ENCODE measurements around the gene DROSHA. TPM values are rescaled to one million over a fixed set of nuclear protein-coding genes. Genes with fewer than 3 reads are reported as not detected.

Gene DROSHA
- total RNA-seq, 1 experiment from 2014 or later, result 59.5 TPM

GRCh38 chr5:31469466-31469865 lies 62.4 kb downstream of the DROSHA start:
- no peak for DNase-seq (ENCODE audit: low read depth)

GRCh38 chr5:31465291-31465690 lies 66.6 kb downstream of the DROSHA start:
- no peak for DNase-seq (ENCODE audit: low read depth)

GRCh38 chr5:31464081-31464480 lies 67.8 kb downstream of the DROSHA start:
- DNase-seq (ENCODE audit: low read depth), result no peak

- DNase-seq (ENCODE audit: low read depth), result no peak
Observed at GRCh38 chr5:31463351-31463750, 68.5 kb downstream of the DROSHA start.

DNA sequence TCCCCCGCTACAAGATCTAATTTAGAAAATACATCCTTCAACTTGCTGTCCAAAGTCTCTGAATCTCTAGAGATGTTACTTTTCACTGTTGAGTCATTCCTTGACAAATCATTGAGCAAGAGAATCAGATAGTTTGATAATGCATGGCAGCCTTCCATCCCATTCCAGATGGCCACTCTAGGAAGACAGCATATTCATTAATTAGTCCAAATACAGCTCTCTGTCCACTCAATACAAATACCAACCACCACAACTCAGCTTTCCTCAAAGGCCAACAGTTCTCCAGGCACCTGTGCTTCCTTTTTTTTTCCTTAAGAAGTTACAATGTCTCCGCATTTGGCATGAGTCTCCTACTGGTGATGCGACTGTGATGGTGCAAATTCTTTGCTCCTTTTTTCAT lies 72.3 kb downstream of the DROSHA start:
- no peak for DNase-seq (ENCODE audit: low read depth)

DNA sequence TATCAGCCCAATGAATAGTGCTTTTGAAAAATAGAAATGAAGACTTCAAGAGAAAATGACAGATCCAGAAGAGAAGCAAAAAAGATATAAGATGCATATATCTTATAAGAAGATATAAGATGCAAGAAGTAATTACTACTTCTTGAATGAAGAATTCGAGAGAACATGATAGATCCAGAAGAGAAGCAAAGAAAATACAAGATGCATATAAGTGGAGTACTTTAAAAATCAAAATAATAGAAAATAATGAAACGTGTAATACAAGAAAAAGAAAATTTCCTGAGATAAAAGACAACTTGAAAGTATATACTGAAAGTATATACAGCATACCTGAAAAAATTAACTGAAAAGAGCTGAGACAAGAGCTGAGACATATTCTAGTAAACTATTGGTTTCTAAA lies 76.7 kb downstream of the DROSHA start:
- no peak for DNase-seq (ENCODE audit: low read depth)

GRCh38 chr5:31453522-31453921 lies 78.4 kb downstream of the DROSHA start:
- no peak for DNase-seq (ENCODE audit: low read depth)

GRCh38 chr5:31452314-31452713 lies 79.6 kb downstream of the DROSHA start:
- no peak for DNase-seq (ENCODE audit: low read depth)

- DNase-seq (ENCODE audit: low read depth), result no peak
Observed at GRCh38 chr5:31449962-31450361, 81.9 kb downstream of the DROSHA start.

- no peak for DNase-seq (ENCODE audit: low read depth)
Observed at GRCh38 chr5:31449174-31449573, 82.7 kb downstream of the DROSHA start.

DNA sequence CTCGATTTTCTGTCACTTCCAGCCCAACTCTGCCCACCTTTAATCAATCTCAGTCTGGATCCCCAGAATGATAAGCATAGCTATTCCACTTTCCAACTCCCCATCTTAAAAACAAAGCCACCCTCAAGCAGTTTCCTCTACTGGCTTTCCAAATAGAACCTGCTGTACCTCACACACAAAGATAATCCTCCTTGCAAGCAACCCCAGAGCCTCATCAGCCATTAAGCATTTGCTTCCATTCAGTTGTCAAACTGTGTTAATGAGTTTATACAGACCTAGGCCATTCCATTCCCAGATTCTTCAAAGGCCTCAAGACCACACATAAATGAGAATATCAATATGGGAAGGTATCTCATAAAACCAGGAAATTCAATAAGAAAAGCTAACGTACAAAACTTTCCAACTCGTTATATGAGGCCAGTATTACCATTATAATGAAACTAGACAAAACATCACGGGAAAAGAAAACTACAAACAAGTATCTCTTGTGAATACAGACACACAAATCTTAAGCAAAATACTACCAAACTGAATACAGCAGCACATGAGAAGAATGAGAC lies 86.8 kb downstream of the DROSHA start:
- DNase-seq (ENCODE audit: low read depth), result no peak

- DNase-seq (ENCODE audit: low read depth), result no peak
Observed at GRCh38 chr5:31443572-31443971, 88.3 kb downstream of the DROSHA start.

GRCh38 chr5:31442058-31442745 lies 89.7 kb downstream of the DROSHA start:
- no peak for DNase-seq (ENCODE audit: low read depth)

DNA sequence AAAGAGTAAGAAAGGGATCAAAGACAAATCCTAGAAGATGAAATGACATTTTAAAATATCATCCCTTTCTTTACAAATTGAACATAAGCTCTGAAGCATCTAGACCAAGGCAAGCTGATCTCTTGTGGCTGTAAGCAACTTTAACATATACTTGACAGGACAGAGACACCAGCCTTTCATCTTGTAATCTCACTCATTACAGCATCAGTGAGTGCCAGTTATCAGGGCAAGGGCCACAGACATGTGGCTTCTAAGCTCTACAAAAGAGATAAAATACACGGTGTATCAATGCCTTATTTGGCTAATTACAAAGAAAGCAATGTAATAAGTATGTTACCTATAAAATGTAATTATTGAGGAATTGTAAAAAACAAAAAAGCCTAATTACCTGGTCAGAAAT lies 95.0 kb downstream of the DROSHA start:
- DNase-seq (ENCODE audit: low read depth), result no peak

- no peak for DNase-seq (ENCODE audit: low read depth)
Observed at GRCh38 chr5:31435730-31436129, 96.2 kb downstream of the DROSHA start.

- DNase-seq (ENCODE audit: low read depth), result no peak
Observed at GRCh38 chr5:31434898-31435297, 97.0 kb downstream of the DROSHA start.

GRCh38 chr5:31433229-31433628 lies 98.7 kb downstream of the DROSHA start:
- no peak for DNase-seq (ENCODE audit: low read depth)

GRCh38 chr5:31427724-31428309 lies 104.1 kb downstream of the DROSHA start:
- no peak for DNase-seq (ENCODE audit: low read depth)

DNA sequence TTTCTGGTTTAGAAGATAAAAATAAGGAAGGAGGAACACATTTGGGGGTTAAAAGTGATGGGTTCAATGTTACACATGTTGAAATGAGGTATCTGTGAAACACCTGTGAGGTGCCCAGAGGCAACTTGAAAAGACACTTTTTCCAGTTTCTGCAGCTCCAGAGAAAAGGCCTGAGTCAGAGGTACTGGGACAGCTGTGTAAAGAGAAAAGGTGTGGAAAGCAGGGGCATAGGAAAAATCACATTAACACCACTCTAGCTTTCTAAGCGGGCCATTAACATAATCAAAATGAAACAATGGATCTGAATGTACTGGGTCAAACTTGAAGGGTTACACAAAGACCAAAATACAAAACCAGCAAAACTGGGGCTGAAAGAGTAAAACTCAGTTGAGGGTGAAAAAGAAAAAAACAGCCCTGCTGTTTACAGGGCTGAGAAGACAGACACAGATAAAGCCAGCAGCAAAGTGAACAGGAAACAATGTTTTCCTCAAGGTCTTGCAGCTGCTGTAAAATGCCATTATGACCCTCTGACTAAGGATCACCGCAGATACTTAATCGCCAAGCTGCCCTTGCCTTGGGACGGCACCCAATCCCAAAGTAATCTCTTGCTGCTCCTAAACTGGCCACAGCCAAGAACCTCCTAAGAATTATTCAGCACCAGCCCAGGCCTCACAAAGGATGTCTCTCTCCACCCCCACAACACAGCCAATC lies 104.7 kb downstream of the DROSHA start:
- DNase-seq (ENCODE audit: low read depth), result no peak

DNA sequence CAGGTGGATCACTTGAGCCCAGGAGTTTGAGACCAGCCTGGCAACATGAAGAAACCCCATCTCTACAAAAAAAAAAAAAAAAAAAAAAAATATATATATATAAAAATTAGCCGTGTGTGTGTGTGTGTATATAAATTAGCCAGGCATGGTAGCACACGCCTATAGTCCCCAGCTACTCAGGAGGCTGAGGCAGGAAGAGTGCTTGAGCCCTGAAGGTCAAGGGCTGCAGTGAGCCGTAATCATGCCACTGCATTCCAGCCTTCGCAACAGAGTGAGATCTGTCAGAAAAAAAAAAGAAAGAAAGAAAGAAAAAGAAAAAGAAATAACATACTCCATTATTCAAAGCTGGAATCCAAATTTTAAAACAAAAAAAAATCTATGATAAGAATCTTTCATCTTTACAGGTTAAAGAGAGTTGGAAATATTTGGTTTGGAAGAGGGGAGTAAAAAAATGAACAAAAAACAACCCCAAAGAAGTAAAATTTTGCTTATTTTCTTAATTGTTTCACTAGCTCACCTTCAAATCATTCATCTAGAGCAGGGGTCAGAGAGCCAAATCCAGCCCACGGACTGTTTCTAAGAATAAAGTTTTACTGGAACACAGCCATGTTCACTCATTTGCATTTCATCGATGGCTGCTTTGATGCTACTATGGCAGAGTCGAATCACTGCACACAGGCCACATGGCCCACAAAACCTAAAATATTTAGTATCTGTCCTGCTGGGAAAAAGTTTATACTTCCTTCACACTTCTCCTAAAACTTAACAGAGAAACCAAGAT lies 109.9 kb downstream of the DROSHA start:
- no peak for DNase-seq (ENCODE audit: low read depth)

GRCh38 chr5:31417512-31417911 lies 114.4 kb downstream of the DROSHA start:
- DNase-seq (ENCODE audit: low read depth), result no peak

GRCh38 chr5:31416547-31416946 lies 115.3 kb downstream of the DROSHA start:
- no peak for DNase-seq (ENCODE audit: low read depth)

Measured in Daoy (cell line).